ENCODE measurements around the gene NAGLU. TPM values are rescaled to one million over a fixed set of nuclear protein-coding genes. Genes with fewer than 3 reads are reported as not detected.

NAGLU gene
- total and polyA plus RNA-seq, 2 of the 13 experiments (the other 11 are each of a cell fraction or from before 2014, with no cell fraction given): 28.2 to 40.1 TPM

- TF ChIP-seq ZBTB43 (CRISPR knock-in tag; conservative IDR thresholded peaks at IDR 0.05): peak; percentile 46; the same call in 1 of the 2 replicates
- TF ChIP-seq SCMH1 (CRISPR knock-in tag; IDR thresholded peaks at IDR 0.05; ENCODE audit: borderline replicate concordance): no peak
- 0 out of 2 replicates have a peak, but pooled peaks have one; percentile 20 for TF ChIP-seq ZBTB8A (CRISPR knock-in tag; IDR thresholded peaks at IDR 0.05; ENCODE audit: borderline replicate concordance, low read depth)
- TF ChIP-seq SMARCC2 (IDR thresholded peaks at IDR 0.05): no peak
- TF ChIP-seq TCF7 (IDR thresholded peaks at IDR 0.05; ENCODE audit: low read depth): no peak
- no peak for TF ChIP-seq ZSCAN21 (CRISPR knock-in tag; IDR thresholded peaks at IDR 0.05; ENCODE audit: borderline replicate concordance)
- no peak for TF ChIP-seq ZFP36L1 (CRISPR knock-in tag; IDR thresholded peaks at IDR 0.05)
- TF ChIP-seq FIP1L1 (IDR thresholded peaks at IDR 0.05; ENCODE audit: borderline replicate concordance, insufficient read depth, low read depth, low read length): no peak
- TF ChIP-seq HNRNPUL1 (IDR thresholded peaks at IDR 0.05; ENCODE audit: low read depth, low read length): no peak
- TF ChIP-seq ZNF232 (CRISPR knock-in tag; IDR thresholded peaks at IDR 0.05; ENCODE audit: borderline replicate concordance): no peak; the same call in 1 of the 2 replicates
- TF ChIP-seq ZSCAN30 (CRISPR knock-in tag; IDR thresholded peaks at IDR 0.05): no peak
- no peak for TF ChIP-seq CEBPB (IDR thresholded peaks at IDR 0.05; ENCODE audit: borderline replicate concordance, low read depth, low read length)
- TF ChIP-seq ZNF431 (CRISPR knock-in tag; IDR thresholded peaks at IDR 0.05; ENCODE audit: borderline replicate concordance, low read depth): no peak
- TF ChIP-seq MBD4 (IDR thresholded peaks at IDR 0.05; ENCODE audit: borderline replicate concordance, low read length): no peak
- TF ChIP-seq SOX13 (IDR thresholded peaks at IDR 0.05): no peak
- no peak for TF ChIP-seq SOX13 (CRISPR knock-in tag; conservative IDR thresholded peaks at IDR 0.05 in 1 of 2, IDR thresholded peaks at IDR 0.05 in 1 of 2)
- no peak for TF ChIP-seq FLYWCH1 (CRISPR knock-in tag; IDR thresholded peaks at IDR 0.05)
- no peak for TF ChIP-seq ARID2 (CRISPR knock-in tag; IDR thresholded peaks at IDR 0.05; ENCODE audit: borderline replicate concordance)
- TF ChIP-seq AHR (CRISPR knock-in tag; IDR thresholded peaks at IDR 0.05): no peak
- no peak for TF ChIP-seq SMAD9 (CRISPR knock-in tag; IDR thresholded peaks at IDR 0.05)
- TF ChIP-seq FOSL1 (CRISPR knock-in tag; IDR thresholded peaks at IDR 0.05; ENCODE audit: borderline replicate concordance): no peak
- TF ChIP-seq SETDB1 (CRISPR knock-in tag; IDR thresholded peaks at IDR 0.05; ENCODE audit: borderline replicate concordance): peak; percentile 18; the same call in 1 of the 2 replicates
- peak; percentile 90; the same call in 1 of the 2 replicates for TF ChIP-seq ZNF280D (CRISPR knock-in tag; IDR thresholded peaks at IDR 0.05)
- TF ChIP-seq ZNF737 (CRISPR knock-in tag; IDR thresholded peaks at IDR 0.05; ENCODE audit: borderline replicate concordance): no peak
- TF ChIP-seq SRY (CRISPR knock-in tag; IDR thresholded peaks at IDR 0.05): no peak
Measured at GRCh38 chr17:42531455-42532354, 4.3 kb upstream of the NAGLU start (continued).

Measured in HepG2 (cell line).